SK-N-SH (cell line): ENCODE data around the gene RYR3.

Experiments used
- CTCF ChIP-seq: fragments of 200-600 bp; sonication (generic); IDR thresholded peaks from 2 replicates; pipeline ENCODE4 v1.6.1; 2017; ENCODE audit warnings: antibody characterized with exemption, mild to moderate bottlenecking, moderate library complexity
- MXI1 ChIP-seq: IDR thresholded peaks from 2 replicates; pipeline ENCODE4 v1.6.1; 2012; ENCODE audit warnings: mild to moderate bottlenecking, low read depth, low read length, improper control_type of control experiment
- NRF1 ChIP-seq: IDR thresholded peaks from 2 replicates; pipeline ENCODE4 v1.6.1; 2012; ENCODE audit warnings: low read depth, mild to moderate bottlenecking, low read length

GRCh38 chr15:33569036-33569435 is 258.3 kb downstream of the RYR3 start:
- TF ChIP-seq CTCF (no peak), NRF1 (no peak), MXI1 (no peak)
